Fibroblast of lung (primary cell): Measurements from ENCODE around the gene ABCA13. TPM values are rescaled to one million over a fixed set of nuclear protein-coding genes. Genes with fewer than 3 reads are reported as not detected.
A peak's percentile ranks its signal among the peaks of the same experiment; 100 is the strongest.
"Not testable (repeated sequence)": the region's sequence is repeated elsewhere in the genome, so short reads cannot be mapped to it uniquely, and the experiment has no call there.

Experiments used
- DNase-seq, 2 donors: peaks; one replicate each; pipeline versions ENCODE4 v3.0.0 to v3.0.0-alpha.2; 2010; ENCODE audit warnings: low read depth in 2 of 2
- H2AFZ ChIP-seq: 2 replicates; pipeline ENCODE4 v1.5.1; 2012; ENCODE audit warnings: low read length, control low read depth, inconsistent platforms
- H3K27ac ChIP-seq: 2 replicates; pipeline ENCODE4 v1.5.1; 2011; ENCODE audit warnings: low read length, control low read depth; ENCODE audit not compliant: insufficient read depth
- H3K27me3 ChIP-seq: 2 replicates; pipeline ENCODE4 v1.5.1; 2011; ENCODE audit warnings: mild to moderate bottlenecking, low read length; ENCODE audit not compliant: control insufficient read depth, insufficient read depth
- H3K36me3 ChIP-seq: 2 replicates; pipeline ENCODE4 v1.5.1; 2011; ENCODE audit warnings: low read length; ENCODE audit not compliant: control insufficient read depth, insufficient read depth
- H3K4me1 ChIP-seq: 2 replicates; pipeline ENCODE4 v1.5.1; 2011; ENCODE audit warnings: low read length; ENCODE audit not compliant: control insufficient read depth, insufficient read depth; ENCODE audit errors: extremely low read depth
- H3K4me2 ChIP-seq: 2 replicates; pipeline ENCODE4 v1.5.1; 2011; ENCODE audit warnings: low read length, control low read depth; ENCODE audit not compliant: insufficient read depth; ENCODE audit errors: extremely low read depth
- H3K4me3 ChIP-seq, 4 experiments: fragments of 200-600 bp in 1 of 4; sonication (generic) in 1 of 4; replicated peaks in 1 of 4; 2 replicates each; pipeline ENCODE4 v1.5.1; 2011 to 2016; ENCODE audit warnings: low read length in 4 of 4, low read depth in 3 of 4, mild to moderate bottlenecking in 3 of 4, control low read depth in 2 of 4, inconsistent platforms in 1 of 4, mixed read lengths in 1 of 4; ENCODE audit not compliant: insufficient read depth in 1 of 4; ENCODE audit errors: control extremely low read depth in 1 of 4
- H3K79me2 ChIP-seq: 2 replicates; pipeline ENCODE4 v1.5.1; 2012; ENCODE audit warnings: mild to moderate bottlenecking, low read length, inconsistent platforms; ENCODE audit not compliant: control insufficient read depth, insufficient read depth
- H3K9ac ChIP-seq: 2 replicates; pipeline ENCODE4 v1.5.1; 2011; ENCODE audit warnings: mild to moderate bottlenecking, low read length, control low read depth; ENCODE audit not compliant: insufficient read depth
- H3K9me3 ChIP-seq: 2 replicates; pipeline ENCODE4 v1.5.1; 2012; ENCODE audit warnings: low read depth, low read length; ENCODE audit not compliant: control insufficient read depth, insufficient read depth
- H4K20me1 ChIP-seq: 2 replicates; pipeline ENCODE4 v1.5.1; 2011; ENCODE audit warnings: low read length; ENCODE audit not compliant: control insufficient read depth, insufficient read depth; ENCODE audit errors: extremely low read depth
- EZH2 ChIP-seq: IDR thresholded peaks from 2 replicates; pipeline ENCODE4 v1.5.1; 2012; ENCODE audit warnings: low read length, control low read depth, mild to moderate bottlenecking; ENCODE audit errors: missing control alignments
- polyA plus RNA-seq, 2 donors: library from polyadenylated mRNA; depleted of rRNA in 1 of 2; stranded (reverse) in 1 of 2; unstranded in 1 of 2; fragments of >200 nt; gene quantifications; 2 replicates each; pipeline ENCODE4 v1.2.1, GENCODE V29; 2011 to 2012; ENCODE audit warnings: missing spikeins in 1 of 2
- total RNA-seq: library from RNA; depleted of rRNA; stranded (reverse); fragments of >200 nt; gene quantifications from 2 replicates; pipeline ENCODE4 v1.2.1, GENCODE V29; 2014
- TF ChIP-seq, protein P1 (sequence below), 2 donors: IDR thresholded peaks in 1 of 2; conservative IDR thresholded peaks in 1 of 2; 1 replicate in 1 of 2; 2 replicates in 1 of 2; pipeline ENCODE4 v1.5.1; 2011 to 2012; ENCODE audit warnings: low read length in 2 of 2, control low read depth in 1 of 2, inconsistent platforms in 1 of 2, low read depth in 1 of 2, mild to moderate bottlenecking in 1 of 2

The ABCA13 gene
- total and polyA plus RNA-seq, 2 donors (not counting 1 experiment from before 2014, with no cell fraction given), result 0.08 to 10.9 TPM

DNA sequence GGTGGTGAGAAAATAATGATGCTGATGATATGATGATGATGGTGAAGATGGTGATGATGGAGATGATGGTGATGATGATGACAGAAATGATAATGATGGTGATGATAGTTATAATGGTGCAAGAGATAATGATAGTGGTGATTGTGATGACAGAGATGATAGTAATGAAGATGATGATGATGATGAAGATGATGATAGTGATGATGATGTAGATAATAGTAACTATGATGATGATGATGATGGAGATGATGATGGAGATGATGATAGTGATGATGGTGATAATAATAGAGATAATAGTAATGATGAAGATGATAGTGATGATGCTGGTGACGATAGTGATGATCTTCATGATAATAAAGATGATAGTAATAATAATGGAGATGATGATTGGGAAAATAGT is 22.2 kb downstream of the ABCA13 start:
- Histone ChIP-seq H3K4me2 (no peak overlapping the region), H3K9me3 (no peaks in the 10 kb centered on the region), H4K20me1 (no peaks in the 10 kb centered on the region), H3K4me3 (no peak overlapping the region), H3K36me3 (no peaks in the 10 kb centered on the region), H3K27me3 (peaks cover 4% of the 10 kb centered on the region), H3K27ac (no peak overlapping the region), H3K9ac (no peak overlapping the region), H2AFZ (no peak overlapping the region), H3K4me1 (no peaks in the 10 kb centered on the region), H3K79me2 (no peaks in the 10 kb centered on the region)
- DNase-seq, result no peak
- no peak for TF ChIP-seq EZH2

DNA sequence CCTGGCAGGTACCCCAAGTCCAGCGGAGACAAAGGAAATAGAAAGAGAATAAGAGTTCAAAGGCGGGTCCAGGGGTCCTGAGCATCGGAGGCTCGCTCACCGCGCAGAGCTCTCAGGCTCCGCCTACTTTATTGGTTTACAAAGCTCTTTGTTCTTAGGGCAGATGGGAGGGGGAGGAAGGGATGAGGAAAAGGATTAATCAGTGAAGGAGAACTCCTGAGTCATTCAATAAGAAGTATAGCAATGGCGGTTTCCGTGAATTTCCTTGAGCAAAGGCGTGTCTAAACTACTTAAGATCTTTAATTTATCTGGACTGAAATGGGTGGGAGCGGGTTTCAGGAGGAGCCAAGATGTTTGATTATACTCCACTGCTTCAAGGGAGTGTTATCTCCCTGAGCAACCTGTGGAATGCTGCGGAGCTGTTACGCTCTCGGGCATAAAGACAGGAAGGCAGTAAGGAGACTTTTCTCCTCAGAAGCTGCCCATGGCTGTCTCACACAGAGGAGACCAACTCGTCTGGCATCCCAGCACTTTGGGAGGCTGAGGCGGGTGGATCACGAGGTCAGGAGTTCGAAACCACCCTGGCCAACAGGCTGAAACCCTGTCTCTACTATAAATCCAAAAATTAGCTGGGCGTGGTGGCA is 29.8 kb downstream of the ABCA13 start:
- not testable (repeated sequence) for H2AFZ ChIP-seq, H3K27me3 ChIP-seq, H3K27ac ChIP-seq, H3K36me3 ChIP-seq, H3K4me1 ChIP-seq, H4K20me1 ChIP-seq, H3K79me2 ChIP-seq, H3K4me2 ChIP-seq, H3K9ac ChIP-seq, H3K4me3 ChIP-seq, H3K9me3 ChIP-seq
- DNase-seq, result peak in 1 of 2 donors; percentile 51

DNA sequence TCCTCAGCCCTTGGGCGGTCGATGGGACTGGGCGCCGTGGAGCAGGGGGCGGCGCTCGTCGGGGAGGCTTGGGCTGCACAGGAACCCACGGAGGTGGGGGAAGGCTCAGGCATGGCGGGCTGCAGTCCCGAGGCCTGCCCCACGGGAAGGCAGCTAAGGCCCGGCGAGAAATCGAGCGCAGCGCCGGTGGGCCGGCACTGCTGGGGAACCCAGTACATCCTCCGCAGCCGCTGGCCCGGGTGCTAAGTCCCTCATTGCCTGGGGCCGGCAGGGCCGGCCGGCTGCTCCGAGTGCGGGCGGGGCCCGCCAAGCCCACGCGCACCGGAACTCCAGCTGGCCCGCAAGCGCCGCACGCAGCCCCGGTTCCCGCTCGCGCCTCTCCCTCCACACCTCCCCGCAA is 31.7 kb downstream of the ABCA13 start:
- H2AFZ ChIP-seq, H3K27ac ChIP-seq, H3K36me3 ChIP-seq, DNase-seq, H3K4me1 ChIP-seq, H3K9me3 ChIP-seq, H3K27me3 ChIP-seq, H3K79me2 ChIP-seq, H3K4me3 ChIP-seq, H4K20me1 ChIP-seq, H3K9ac ChIP-seq, H3K4me2 ChIP-seq: not testable (repeated sequence)

DNA sequence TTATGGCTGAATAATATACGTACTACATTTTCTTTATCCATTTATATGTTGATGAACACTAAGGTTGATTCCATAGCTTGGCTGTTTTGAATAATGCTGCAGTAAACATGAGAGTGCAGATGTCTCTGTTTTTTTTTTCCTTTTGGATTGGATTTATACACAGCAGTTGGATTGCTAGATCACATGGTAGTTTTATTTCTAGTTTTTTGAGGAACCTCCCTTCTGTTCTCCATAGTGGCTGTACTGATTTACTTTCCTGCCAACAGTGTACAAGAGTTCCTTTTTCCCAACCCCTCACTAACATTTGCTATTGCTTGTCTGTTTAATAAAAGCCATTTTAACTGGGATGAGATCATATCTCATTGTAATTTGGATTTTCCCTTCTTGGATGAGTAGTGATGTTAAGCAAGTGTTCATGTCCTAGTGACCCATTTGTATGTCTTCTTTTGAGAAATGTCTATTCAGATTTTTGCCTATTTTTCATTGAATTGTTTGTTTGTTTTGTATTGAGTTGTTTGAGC is 36.0 kb downstream of the ABCA13 start:
- TF ChIP-seq EZH2, result no peak
- TF ChIP-seq, protein P1, sequence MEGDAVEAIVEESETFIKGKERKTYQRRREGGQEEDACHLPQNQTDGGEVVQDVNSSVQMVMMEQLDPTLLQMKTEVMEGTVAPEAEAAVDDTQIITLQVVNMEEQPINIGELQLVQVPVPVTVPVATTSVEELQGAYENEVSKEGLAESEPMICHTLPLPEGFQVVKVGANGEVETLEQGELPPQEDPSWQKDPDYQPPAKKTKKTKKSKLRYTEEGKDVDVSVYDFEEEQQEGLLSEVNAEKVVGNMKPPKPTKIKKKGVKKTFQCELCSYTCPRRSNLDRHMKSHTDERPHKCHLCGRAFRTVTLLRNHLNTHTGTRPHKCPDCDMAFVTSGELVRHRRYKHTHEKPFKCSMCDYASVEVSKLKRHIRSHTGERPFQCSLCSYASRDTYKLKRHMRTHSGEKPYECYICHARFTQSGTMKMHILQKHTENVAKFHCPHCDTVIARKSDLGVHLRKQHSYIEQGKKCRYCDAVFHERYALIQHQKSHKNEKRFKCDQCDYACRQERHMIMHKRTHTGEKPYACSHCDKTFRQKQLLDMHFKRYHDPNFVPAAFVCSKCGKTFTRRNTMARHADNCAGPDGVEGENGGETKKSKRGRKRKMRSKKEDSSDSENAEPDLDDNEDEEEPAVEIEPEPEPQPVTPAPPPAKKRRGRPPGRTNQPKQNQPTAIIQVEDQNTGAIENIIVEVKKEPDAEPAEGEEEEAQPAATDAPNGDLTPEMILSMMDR (conservative IDR thresholded peaks at IDR 0.05 in 1 of 2, IDR thresholded peaks at IDR 0.05 in 1 of 2; ENCODE audit: low read depth in 1 of 2, low read length in 2 of 2), result no peak

More for the DNA sequence above, 36.0 kb downstream of the ABCA13 start:
- no peak for DNase-seq
- Histone ChIP-seq H3K4me2 (no peak overlapping the region), H3K36me3 (no peaks in the 10 kb centered on the region), H3K9ac (no peak overlapping the region), H3K9me3 (no peaks in the 10 kb centered on the region), H3K27me3 (no peaks in the 10 kb centered on the region), H4K20me1 (no peaks in the 10 kb centered on the region), H2AFZ (no peak overlapping the region), H3K4me3 (no peak overlapping the region), H3K27ac (no peak overlapping the region), H3K79me2 (no peaks in the 10 kb centered on the region), H3K4me1 (no peaks in the 10 kb centered on the region)
